GM19238 (cell line): Measurements from ENCODE around the gene CAMK2B.
A peak's percentile ranks its signal among the peaks of the same experiment; 100 is the strongest.

ENCODE experiments used
- DNase-seq: peaks from one replicate; pipeline ENCODE4 v3.0.0; 2011; ENCODE audit warnings: low spot score; ENCODE audit not compliant: insufficient read length

CAMK2B gene

GRCh38 chr7:44258423-44258760, 67.0 kb downstream of the CAMK2B start:
- no peak for DNase-seq

- DNase-seq = peak; percentile 74
Observed at GRCh38 chr7:44257618-44258422, 67.6 kb downstream of the CAMK2B start.

- DNase-seq = no peak
Observed at GRCh38 chr7:44257213-44257612, 68.2 kb downstream of the CAMK2B start.

GRCh38 chr7:44256459-44256858, 68.9 kb downstream of the CAMK2B start:
- DNase-seq = no peak

DNA sequence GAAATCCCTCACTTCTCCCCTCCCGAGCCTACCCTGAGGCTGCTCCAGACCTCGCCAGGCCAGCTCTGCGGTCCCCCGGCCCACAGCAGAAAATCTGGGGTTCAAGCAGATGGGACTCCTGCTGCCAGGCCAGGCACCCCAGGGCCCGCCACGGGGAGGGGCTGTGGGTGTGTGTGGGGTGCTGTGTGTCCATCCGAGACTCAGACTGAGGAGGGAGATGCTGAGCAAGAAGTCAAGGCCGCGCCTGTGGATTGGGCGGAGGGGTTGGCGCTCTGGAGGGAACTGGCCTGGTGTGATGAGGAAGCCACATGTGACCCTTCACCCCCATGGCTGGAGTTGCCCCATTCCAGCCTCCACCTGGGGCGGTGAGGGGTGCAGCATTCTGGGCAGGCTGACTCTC, 73.5 kb downstream of the CAMK2B start:
- no peak for DNase-seq

DNA sequence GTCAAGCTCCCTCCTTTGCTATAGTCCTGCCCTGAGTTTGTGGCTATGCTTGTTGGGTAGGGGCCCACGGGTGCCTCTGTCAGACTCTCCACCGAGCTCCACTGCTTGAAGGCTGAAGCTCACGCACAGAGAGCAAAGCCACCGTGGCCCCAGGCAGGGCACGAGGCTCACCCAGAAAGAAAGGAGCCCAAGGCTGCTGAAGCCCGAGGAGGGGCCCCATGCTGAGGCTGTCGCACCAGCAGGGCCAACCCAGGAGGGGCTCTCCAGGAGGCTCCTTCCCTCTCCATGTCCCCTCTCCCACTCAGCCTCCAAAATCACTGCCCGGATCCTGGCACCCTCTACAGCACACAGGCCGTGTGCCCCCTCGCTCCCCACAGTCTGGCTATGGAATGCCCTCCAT, 74.1 kb downstream of the CAMK2B start:
- DNase-seq = no peak

- no peak for DNase-seq
Observed at GRCh38 chr7:44249639-44250234, 75.7 kb downstream of the CAMK2B start.

GRCh38 chr7:44247868-44248651, 77.3 kb downstream of the CAMK2B start:
- DNase-seq = no peak

DNA sequence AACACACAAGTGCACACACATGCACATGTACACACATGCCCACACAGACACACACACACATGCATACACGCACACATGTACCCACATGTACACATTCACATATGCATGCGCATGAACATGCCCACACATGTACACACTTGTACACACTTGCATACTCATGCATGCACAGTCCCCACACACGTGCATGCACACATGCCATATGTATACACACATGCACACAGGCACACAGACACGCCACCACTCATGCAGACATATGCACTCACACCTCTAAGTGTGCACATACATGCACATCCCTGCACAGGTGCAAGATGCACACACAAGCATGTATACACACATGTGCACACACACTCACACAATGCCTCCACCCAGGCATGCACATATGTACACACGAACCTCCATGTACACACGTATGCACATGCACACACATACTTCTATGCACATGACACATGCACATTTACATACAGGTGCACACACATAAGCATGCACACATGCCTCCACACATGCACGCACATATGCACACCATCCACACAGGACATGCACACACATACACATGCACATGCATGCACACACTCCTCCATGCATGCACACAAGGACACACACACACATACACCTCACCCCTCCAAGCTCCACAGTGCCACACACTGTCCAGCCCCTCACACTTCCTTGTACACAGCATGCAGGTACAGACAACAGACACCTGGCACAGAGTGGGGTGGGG, 78.8 kb downstream of the CAMK2B start:
- DNase-seq = no peak

DNA sequence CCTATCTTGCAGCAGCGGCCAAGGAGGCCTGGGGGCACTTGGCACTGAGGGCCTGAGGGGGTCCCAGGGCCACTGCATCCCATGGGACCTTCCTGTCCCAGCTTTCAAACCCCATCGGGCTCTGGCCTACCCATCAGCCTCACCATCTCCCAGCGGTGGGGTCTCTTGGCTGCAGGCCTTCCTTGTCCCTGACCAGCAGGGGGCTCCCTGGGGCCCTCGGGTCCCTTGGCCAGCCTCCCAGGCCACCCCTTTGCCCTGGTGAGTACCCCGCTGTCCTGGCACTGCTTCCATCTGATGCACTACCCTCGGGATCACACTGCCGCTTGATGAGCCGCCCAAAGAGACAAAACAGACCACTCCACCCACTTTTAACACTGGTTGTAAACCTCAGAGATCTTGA, 81.1 kb downstream of the CAMK2B start:
- DNase-seq = peak; percentile 60

DNA sequence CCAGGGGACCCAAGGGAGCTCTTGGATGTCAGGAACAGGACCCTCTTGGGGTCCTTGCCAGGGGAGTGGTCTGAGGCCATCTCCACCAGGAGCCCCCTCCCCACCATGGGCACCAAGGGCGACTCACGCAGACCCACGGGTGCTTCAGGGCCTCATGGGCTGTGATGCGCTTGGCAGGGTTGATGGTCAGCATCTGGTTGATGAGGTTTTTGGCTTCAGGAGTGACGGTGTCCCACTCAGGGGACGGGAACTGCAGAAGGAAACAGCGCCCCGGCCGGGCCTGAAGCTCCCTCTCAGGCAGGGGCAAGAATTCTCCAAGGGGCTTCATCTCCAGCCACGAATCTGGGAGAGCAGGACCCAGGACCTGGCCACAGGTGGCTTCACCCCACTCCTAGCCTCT, 83.3 kb downstream of the CAMK2B start:
- no peak for DNase-seq

DNA sequence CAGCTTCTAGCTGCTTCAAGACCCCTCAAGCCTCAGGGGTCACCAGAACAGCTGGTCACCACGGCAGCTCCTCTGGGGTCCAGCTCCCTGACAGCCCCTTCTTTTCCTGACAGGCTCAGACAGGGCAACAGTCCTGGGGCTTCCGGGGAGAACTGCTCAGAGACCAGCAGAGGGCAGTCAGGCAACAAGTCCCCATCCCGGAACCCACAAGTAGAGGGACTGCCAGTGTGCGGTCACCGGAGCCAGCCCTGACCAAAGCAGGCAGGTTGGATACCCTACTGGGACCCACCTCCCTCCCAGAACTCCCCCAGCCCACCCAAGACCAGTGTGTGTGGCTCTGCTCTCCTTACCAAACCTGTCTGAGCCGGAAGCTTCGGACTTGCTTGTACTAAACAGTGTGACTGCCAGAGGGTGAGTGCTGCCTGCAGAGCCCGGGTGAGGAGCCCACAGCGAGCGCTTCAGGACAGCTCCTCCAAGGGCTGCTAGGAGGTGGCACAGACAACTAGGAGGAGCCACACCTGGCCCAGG, 84.3 kb downstream of the CAMK2B start:
- peak; percentile 90 for DNase-seq

GRCh38 chr7:44240376-44240775, 85.0 kb downstream of the CAMK2B start:
- no peak for DNase-seq

DNA sequence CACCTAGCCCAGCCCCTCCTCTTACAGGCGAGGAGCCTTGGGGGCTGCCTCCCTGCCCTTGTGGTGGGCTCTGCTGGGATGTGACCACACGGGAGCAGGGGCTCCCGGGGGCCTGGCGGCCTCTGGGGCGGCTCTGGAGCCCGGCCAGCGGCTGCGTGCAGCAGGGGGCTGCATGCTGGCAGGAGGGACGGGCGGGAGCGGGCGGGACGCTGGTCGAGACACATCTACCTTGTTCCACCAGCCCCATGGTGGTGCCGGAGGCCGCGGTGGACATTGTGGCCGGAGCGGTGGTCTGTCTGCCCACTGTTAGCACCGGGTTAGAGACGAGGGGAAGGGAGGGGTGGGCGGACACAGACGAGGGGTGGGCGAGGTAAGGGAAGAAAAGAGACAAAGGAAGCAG, 86.0 kb downstream of the CAMK2B start:
- no peak for DNase-seq

DNA sequence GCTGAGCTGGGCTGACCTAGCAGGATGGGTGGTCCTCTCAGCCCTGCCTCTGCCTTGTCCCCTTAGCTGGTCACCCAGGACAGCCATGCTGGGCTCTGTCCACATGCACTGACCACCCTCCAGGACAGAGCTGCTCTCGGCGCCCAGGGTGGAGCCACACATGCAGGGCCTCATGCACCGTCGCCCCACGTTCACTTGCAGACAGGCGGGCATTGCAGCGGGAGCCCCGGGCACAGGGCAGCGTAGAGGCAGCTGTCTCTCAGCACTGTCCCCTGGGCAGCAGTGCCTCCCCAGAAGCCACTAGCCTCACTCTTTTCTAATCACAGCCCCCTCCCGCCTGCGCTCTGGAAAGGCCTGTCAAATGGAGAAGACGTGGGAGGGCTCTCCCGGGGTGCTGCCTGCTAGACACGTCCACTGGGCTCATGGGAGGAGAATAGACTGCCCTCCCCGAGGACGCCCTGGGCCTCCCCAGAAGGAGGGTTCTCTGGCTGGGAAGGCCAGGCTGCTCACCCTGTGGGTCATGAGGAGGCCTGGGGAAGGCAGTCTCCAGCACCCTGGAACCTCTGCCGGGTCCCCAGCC, 87.2 kb downstream of the CAMK2B start:
- no peak for DNase-seq

DNA sequence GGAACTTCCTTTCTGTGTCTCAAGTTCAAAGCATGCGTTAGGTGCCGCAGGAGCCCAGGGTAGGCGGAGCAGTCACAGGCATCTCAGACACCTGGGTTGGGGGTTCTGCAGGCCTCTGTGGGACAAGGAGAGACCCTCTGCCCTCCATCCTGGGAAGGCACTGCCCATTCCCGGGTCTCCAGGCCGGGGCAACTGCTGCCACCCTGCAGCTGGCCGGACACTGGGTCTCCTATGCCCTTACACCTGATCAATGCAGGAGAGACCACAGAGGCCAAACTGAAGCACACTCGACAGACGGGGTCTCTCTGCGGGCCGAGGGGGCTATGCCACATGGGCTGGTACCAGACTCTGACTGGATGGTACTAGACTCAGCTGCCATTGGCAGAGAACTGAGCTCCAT, 87.7 kb downstream of the CAMK2B start:
- no peak for DNase-seq

GRCh38 chr7:44236333-44236728, 89.1 kb downstream of the CAMK2B start:
- no peak for DNase-seq

DNA sequence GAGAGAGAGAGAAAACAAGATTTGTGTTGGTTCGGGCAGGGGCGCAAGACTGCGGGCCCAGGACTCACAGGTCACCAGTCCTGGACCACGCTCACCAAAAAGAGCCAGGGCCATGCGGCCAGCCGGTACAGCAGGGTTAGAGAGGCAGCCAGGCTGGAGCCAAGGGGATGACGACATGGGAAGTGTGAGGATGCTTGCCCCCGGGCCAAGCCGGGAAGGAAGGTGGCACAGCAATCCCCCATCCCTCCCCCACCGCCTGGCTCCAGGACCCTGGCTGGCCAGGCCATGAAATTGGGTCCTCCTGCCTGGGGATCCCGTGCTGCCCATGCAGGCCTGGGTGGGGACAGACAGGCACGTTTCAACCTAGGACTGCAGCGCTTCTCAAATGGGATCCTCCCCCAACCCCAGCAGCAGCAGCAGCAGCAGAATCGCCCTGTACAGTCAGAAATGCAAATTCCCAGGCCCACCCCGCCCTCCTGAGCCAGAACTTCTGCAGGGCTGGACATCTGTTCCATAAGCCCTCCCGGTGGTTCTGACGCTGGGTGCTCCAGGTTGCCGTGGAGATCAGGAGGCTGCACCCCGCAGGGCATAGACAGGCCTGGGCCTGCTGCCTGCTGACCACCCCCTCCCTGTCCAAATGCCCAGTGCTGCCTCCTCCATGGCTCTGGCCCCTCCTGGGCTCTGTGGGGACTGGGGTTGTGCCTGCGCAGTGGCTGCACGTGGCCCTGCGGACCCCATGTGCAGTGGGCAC, 89.6 kb downstream of the CAMK2B start:
- DNase-seq = no peak

- DNase-seq = no peak
Observed at GRCh38 chr7:44235066-44235465, 90.3 kb downstream of the CAMK2B start.

DNA sequence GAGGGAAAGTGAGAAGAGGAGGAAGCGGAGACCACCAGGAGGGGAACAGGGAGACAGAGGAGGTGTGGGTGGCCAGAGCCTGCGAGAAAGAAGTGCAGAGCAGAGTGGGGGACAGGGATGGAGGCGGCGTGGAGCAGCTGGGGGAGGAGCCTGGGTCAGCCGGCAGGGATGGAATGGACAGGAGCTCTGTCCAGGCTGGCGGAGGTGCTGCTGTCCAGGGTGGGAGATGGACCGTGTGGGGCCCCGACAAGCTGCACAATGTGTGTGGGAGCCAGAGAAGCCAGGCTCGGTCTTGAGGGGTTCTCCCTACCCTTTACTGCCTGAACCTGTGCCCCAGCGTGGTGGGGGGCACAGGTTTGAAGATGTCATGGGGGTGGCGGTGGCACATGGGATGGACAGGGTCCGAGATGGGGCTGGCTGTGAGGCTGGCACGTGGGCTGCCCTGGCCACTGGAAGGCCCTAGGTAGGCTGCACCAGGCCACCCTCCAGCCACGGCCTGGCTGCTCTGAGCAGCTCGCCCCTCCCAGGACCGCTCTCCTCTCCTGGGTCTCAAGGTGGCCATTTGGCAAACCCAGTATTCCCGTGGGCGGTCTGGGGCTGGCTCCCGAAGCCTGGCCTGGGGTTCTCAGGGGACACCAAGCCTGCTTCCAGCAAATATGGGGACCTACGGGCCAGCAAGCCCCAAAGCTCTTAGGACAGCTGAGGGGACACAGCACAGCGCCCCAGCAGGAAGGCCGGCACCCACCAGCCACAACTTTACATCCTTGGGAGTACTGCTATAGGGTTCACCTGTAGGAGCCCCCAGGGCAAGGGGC, 92.3 kb downstream of the CAMK2B start:
- no peak for DNase-seq
